HepG2 (cell line): ENCODE results near the gene HLA-C. TPM values are rescaled to one million over a fixed set of nuclear protein-coding genes. Genes with fewer than 3 reads are reported as not detected.

ENCODE experiments used
- ATAC-seq: fragments of 200-7000 bp; cut with Tn5 transposase; 3 replicates; pipeline ENCODE4 v1.9.1; 2020; ENCODE audit warnings: mild to moderate bottlenecking, moderate library complexity
- BruUV-seq: library from RNA; stranded (reverse); fragments of 400-500 nt; replicated peaks from 2 replicates; lab custom pipeline; 2021; lab: Mats Ljungman, UMichigan
- CTCF ChIA-PET: fragments of 300-600 bp; formaldehyde crosslinking; extraction: SDS; loops from one replicate; lab custom pipeline; 2021; ENCODE audit warnings: low total read pairs, inconsistent platforms, low intra/inter-chr PET ratio; lab: Yijun Ruan, JAX
- POLR2A ChIA-PET: fragments of 350-600 bp; sonication (Branson Sonifier 250); formaldehyde crosslinking; loops from one replicate; lab custom pipeline; 2020; ENCODE audit warnings: antibody characterized with exemption, inconsistent platforms; lab: Yijun Ruan, JAX
- DNase-seq: peaks from one replicate; pipeline ENCODE4 v3.0.0-alpha.2; 2015; ENCODE audit warnings: low spot score
- FAIRE-seq: peaks from 3 replicates; lab custom pipeline; 2011; peaks lifted over from hg19 to GRCh38; lab: Jason Lieb, UNC
- H2AFZ ChIP-seq: one replicate; pipeline ENCODE4 v1.6.1; 2011; ENCODE audit warnings: low read length, inconsistent platforms
- H3K27ac ChIP-seq: fragments of 300-600 bp; 3 replicates; pipeline ENCODE4 v1.8.0; 2011; ENCODE audit warnings: mixed run types, mild to moderate bottlenecking, mixed read lengths, low read length, inconsistent platforms; ENCODE audit not compliant: insufficient read depth; ENCODE audit errors: extremely low read length
- H3K27me3 ChIP-seq, 2 experiments: fragments of 200-600 bp in 1 of 2; 2 replicates in 1 of 2; 3 replicates in 1 of 2; pipeline versions ENCODE4 v1.6.0 to v1.8.0; 2011; ENCODE audit warnings: low read length in 2 of 2, mild to moderate bottlenecking in 2 of 2, moderate library complexity in 2 of 2, inconsistent platforms in 1 of 2; ENCODE audit not compliant: insufficient read depth in 2 of 2, control insufficient read depth in 1 of 2
- H3K36me3 ChIP-seq, 2 experiments: fragments of 200-600 bp in 1 of 2; replicated peaks in 1 of 2; 2 replicates in 1 of 2; 3 replicates in 1 of 2; pipeline versions ENCODE4 v1.5.1 to v1.8.0; 2011; ENCODE audit warnings: low read length in 2 of 2, inconsistent platforms in 1 of 2; ENCODE audit not compliant: insufficient read depth in 2 of 2, control insufficient read depth in 1 of 2
- H3K4me1 ChIP-seq: 2 replicates; pipeline ENCODE4 v1.5.1; 2012; ENCODE audit warnings: low read length, inconsistent platforms; ENCODE audit not compliant: insufficient read depth
- H3K4me2 ChIP-seq: 2 replicates; pipeline ENCODE4 v1.6.0; 2011; ENCODE audit warnings: low read depth, low read length, inconsistent platforms
- H3K4me3 ChIP-seq, 3 experiments: fragments of 200-600 bp in 1 of 3; sonication (generic), shearing (Covaris generic) in 1 of 3; replicated peaks in 1 of 3; 2 replicates each; pipeline ENCODE4 v1.5.1; 2011 to 2016; ENCODE audit warnings: low read length in 3 of 3, inconsistent platforms in 2 of 3, low read depth in 2 of 3, mild to moderate bottlenecking in 2 of 3, control low read depth in 1 of 3, mixed read lengths in 1 of 3; ENCODE audit not compliant: insufficient read depth in 1 of 3
- H3K79me2 ChIP-seq: one replicate; pipeline ENCODE4 v1.6.1; 2011; ENCODE audit warnings: low read length, inconsistent platforms; ENCODE audit not compliant: insufficient read depth
- H3K9ac ChIP-seq: 2 replicates; pipeline ENCODE4 v1.6.0; 2011; ENCODE audit warnings: mild to moderate bottlenecking, low read depth, low read length, inconsistent platforms; ENCODE audit not compliant: insufficient read depth
- H3K9me3 ChIP-seq: 2 replicates; pipeline ENCODE4 v1.5.1; 2012; ENCODE audit warnings: mild to moderate bottlenecking, low read length
- H4K20me1 ChIP-seq: 2 replicates; pipeline ENCODE4 v1.6.0; 2011; ENCODE audit warnings: inconsistent platforms, mild to moderate bottlenecking, low read length, moderate library complexity; ENCODE audit not compliant: insufficient read depth
- HMGXB4 ChIP-seq, 2 experiments: sonication (generic) in 1 of 2; formaldehyde crosslinking in 1 of 2; IDR thresholded peaks; 2 replicates each; pipeline versions ENCODE4 v1.4.0 to v1.6.1; 2018 to 2020; ENCODE audit warnings: missing genetic modification reagents in 2 of 2, borderline replicate concordance in 1 of 2, low read depth in 1 of 2, mild to moderate bottlenecking in 1 of 2, missing biosample characterization in 1 of 2
- IKZF4 ChIP-seq: sonication (generic); formaldehyde crosslinking; IDR thresholded peaks from 2 replicates; pipeline ENCODE4 v1.5.1; 2020; ENCODE audit warnings: borderline replicate concordance, mild to moderate bottlenecking, low read depth, missing genetic modification reagents; ENCODE audit errors: not compliant biosample characterization
- KDM5B ChIP-seq: sonication (generic); formaldehyde crosslinking; IDR thresholded peaks from 2 replicates; pipeline ENCODE4 v1.4.0; 2020; ENCODE audit warnings: missing genetic modification reagents, mild to moderate bottlenecking, borderline replicate concordance
- POLR2G ChIP-seq: fragments of 200-400 bp; formaldehyde crosslinking; IDR thresholded peaks from 2 replicates; pipeline ENCODE4 v1.6.1; 2018; ENCODE audit warnings: mild to moderate bottlenecking, low read depth, low read length, moderate library complexity
- RXRB ChIP-seq: IDR thresholded peaks from 2 replicates; pipeline ENCODE4 v1.6.1; 2016; ENCODE audit warnings: borderline replicate concordance, missing genetic modification reagents, missing compliant biosample characterization
- TBP ChIP-seq: sonication (generic); formaldehyde crosslinking; IDR thresholded peaks from 2 replicates; pipeline ENCODE4 v1.5.0; 2020; ENCODE audit warnings: missing genetic modification reagents
- ZNF263 ChIP-seq: sonication (generic); formaldehyde crosslinking; IDR thresholded peaks from 2 replicates; pipeline ENCODE4 v1.4.0; 2020; ENCODE audit warnings: missing genetic modification reagents
- ZNF652 ChIP-seq: IDR thresholded peaks from 2 replicates; pipeline ENCODE4 v1.6.1; 2016; ENCODE audit warnings: low read depth, borderline replicate concordance
- WGBS: methylation state at CpG from one replicate; pipeline ENCODE4 v1.1.6; 2017; ENCODE audit warnings: low lambda C conversion rate; 5-methylcytosine and 5-hydroxymethylcytosine counted together
- in situ Hi-C: cut with HindIII; loops from 2 replicates; pipeline ENCODE4 v1.10.0; 2017; ENCODE audit warnings: low pct_unique_long_range_greater_than_20kb; ENCODE audit not compliant: extremely low pct_ligation_motif_present
- intact Hi-C: fragments of 100-400 bp; cut with micrococcal nuclease; formaldehyde crosslinking; loops from one replicate; pipeline ENCODE4 v1.10.0; 2022; ENCODE audit not compliant: unreplicated experiment
- polyA plus RNA-seq, 8 experiments: library from polyadenylated mRNA; depleted of rRNA in 3 of 8; stranded (reverse) in 7 of 8; unstranded in 1 of 8; fragments of >200 nt; fragmentation: Illumina TruSeq in 4 of 8; extraction: Trizol in 4 of 8; gene quantifications; 2 replicates each; pipeline versions ENCODE4 v1.2.1 to v1.2.3, GENCODE V29; 2011 to 2016; ENCODE audit warnings: low read depth in 4 of 8, missing spikeins in 1 of 8, mixed read lengths in 1 of 8; ENCODE audit not compliant: insufficient read depth in 1 of 8
- total RNA-seq, 5 experiments: library from RNA; depleted of rRNA; stranded (reverse); fragments of >200 nt; fragmentation: Illumina TruSeq; extraction: Trizol; gene quantifications; 2 replicates each; pipeline ENCODE4 v1.2.3, GENCODE V29; 2016; ENCODE audit warnings: low read depth in 1 of 5

Gene HLA-C
- total and polyA plus RNA-seq, 2 of the 13 experiments (the other 11 are each of a cell fraction or from before 2014, with no cell fraction given) = 77.1 to 155 TPM

DNA sequence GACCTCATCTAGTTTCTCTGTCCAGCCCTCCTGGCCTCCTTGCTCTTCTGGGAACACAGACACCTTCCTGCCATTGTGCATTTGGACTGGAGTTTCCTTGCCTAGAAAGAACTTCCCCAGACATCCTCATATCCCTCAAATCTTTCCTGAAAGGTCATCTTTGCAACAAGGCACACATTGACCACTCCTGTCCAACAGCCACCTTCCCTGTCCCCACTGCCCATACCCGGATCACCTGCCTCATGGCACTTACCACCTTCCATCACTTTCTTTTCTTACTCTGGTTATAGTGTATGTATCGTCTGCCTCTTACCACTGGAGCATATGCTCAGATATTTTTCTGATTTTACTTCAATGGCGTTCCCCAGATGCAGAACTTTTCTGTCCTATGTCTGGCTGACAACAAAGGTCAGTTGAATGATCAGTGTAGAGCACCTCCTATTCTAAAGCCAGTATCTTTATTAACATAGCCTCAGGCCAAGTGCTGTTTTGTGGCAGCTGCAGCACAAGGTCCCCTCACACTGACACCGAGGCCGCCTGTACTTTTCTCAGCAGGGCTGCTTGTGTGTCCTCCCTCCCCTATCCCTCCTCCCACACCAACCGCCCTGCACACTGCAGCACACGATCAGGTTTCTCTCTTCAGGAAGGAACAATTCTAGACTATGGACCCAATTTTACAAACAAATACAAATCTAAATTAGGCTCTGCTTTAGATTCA lies 4.1 kb downstream of the HLA-C start:
- Histone ChIP-seq H3K4me1 (peaks cover 3% of the 10 kb centered on the region), H3K9me3 (no peaks in the 10 kb centered on the region), H4K20me1 (no peaks in the 10 kb centered on the region), H2AFZ (no peak overlapping the region), H3K4me3 (no peak overlapping the region), H3K4me2 (no peak overlapping the region), H3K36me3 (peaks cover 1 to 4% of the 10 kb centered on the region in 2 experiments; a peak in 1 of 5 replicates), H3K79me2 (no peaks in the 10 kb centered on the region), H3K27ac (no peak overlapping the region), H3K27me3 (no peaks in the 10 kb centered on the region; a peak in 2 of 5 replicates), H3K9ac (no peak overlapping the region)
- CTCF ChIA-PET = no interaction called here
- ATAC-seq = no peak
- no TSS peak for BruUV-seq
- DNase-seq = no peak
- TF ChIP-seq ZNF652 (CRISPR knock-in tag) = no peak
- TF ChIP-seq POLR2G = peak; percentile 30; the same call in 1 of the 2 replicates
- no peak for TF ChIP-seq IKZF4
- TF ChIP-seq KDM5B = no peak
- TF ChIP-seq ZNF263 (CRISPR knock-in tag) = peak; percentile 89
- no peak for TF ChIP-seq HMGXB4 (CRISPR knock-in tag; IDR thresholded peaks at IDR 0.05; ENCODE audit: borderline replicate concordance in 1 of 2, low read depth in 1 of 2)
- no peak for TF ChIP-seq TBP (CRISPR knock-in tag)
- TF ChIP-seq RXRB = no peak
- FAIRE-seq = no peak
- 36% methylated on average over 7 of the region's 7 CpGs for WGBS
- intact Hi-C loops = loop anchor here (2.0 kb wide), 1 partner anchor 87 kb away; no protein-coding TSS in a partner anchor
- POLR2A ChIA-PET = interaction anchor here (1.1 kb wide), 1 partner anchor 8 kb away, joined by 3 read pairs; no protein-coding TSS in a partner anchor
- in situ Hi-C loops = loop anchor here (5.0 kb wide), 1 partner anchor 84 kb away; no protein-coding TSS in a partner anchor
